ENCODE results near the gene LUZP1.

LUZP1 gene

GRCh38 chr1:23099171-23099536, 69.5 kb downstream of the LUZP1 start:
- no peak for TF ChIP-seq FOXM1 (IDR thresholded peaks at IDR 0.05; ENCODE audit: borderline replicate concordance, low read depth)
- TF ChIP-seq CEBPB (IDR thresholded peaks at IDR 0.05), result no peak
- TF ChIP-seq EP300 (IDR thresholded peaks at IDR 0.05; ENCODE audit: borderline replicate concordance), result no peak
- no peak for TF ChIP-seq ZBTB7A (IDR thresholded peaks at IDR 0.05; ENCODE audit: low read depth)
- no peak for TF ChIP-seq TEAD4 (IDR thresholded peaks at IDR 0.05)
- no peak for TF ChIP-seq YY1 (IDR thresholded peaks at IDR 0.05; ENCODE audit: low read depth)
- no peak for TF ChIP-seq TCF12 (IDR thresholded peaks at IDR 0.05; ENCODE audit: low read depth)
- TF ChIP-seq RAD21 (IDR thresholded peaks at IDR 0.05; ENCODE audit: low read depth), result no peak
- no peak for TF ChIP-seq MAX (IDR thresholded peaks at IDR 0.05)
- no peak for TF ChIP-seq NFIC (IDR thresholded peaks at IDR 0.05)
- TF ChIP-seq TAF1 (IDR thresholded peaks at IDR 0.05; ENCODE audit: low read depth), result no peak
- no peak for TF ChIP-seq REST (IDR thresholded peaks at IDR 0.05; ENCODE audit: low read depth)
- no peak for TF ChIP-seq EGR1 (IDR thresholded peaks at IDR 0.05)
- TF ChIP-seq USF1 (IDR thresholded peaks at IDR 0.05), result no peak
- TF ChIP-seq CREB1 (IDR thresholded peaks at IDR 0.05; ENCODE audit: low read depth), result no peak

- TF ChIP-seq NFIC (IDR thresholded peaks at IDR 0.05) (0 out of 2 replicates have a peak, but pooled peaks have one; percentile 8), RAD21 (IDR thresholded peaks at IDR 0.05; ENCODE audit: low read depth) (peak; percentile 95), TCF12 (IDR thresholded peaks at IDR 0.05; ENCODE audit: low read depth) (no peak)
These were observed 70.0 kb downstream of the LUZP1 start for GRCh38 chr1:23098463-23099170.

- no peak for TF ChIP-seq MAX (IDR thresholded peaks at IDR 0.05)
- no peak for TF ChIP-seq TEAD4 (IDR thresholded peaks at IDR 0.05)
- no peak for TF ChIP-seq RAD21 (IDR thresholded peaks at IDR 0.05; ENCODE audit: low read depth)
- no peak for TF ChIP-seq NFIC (IDR thresholded peaks at IDR 0.05)
- no peak for TF ChIP-seq ZBTB7A (IDR thresholded peaks at IDR 0.05; ENCODE audit: low read depth)
- no peak for TF ChIP-seq CREB1 (IDR thresholded peaks at IDR 0.05; ENCODE audit: low read depth)
- no peak for TF ChIP-seq EP300 (IDR thresholded peaks at IDR 0.05; ENCODE audit: borderline replicate concordance)
- TF ChIP-seq REST (IDR thresholded peaks at IDR 0.05; ENCODE audit: low read depth), result no peak
- TF ChIP-seq CEBPB (IDR thresholded peaks at IDR 0.05), result no peak
- no peak for TF ChIP-seq YY1 (IDR thresholded peaks at IDR 0.05; ENCODE audit: low read depth)
- TF ChIP-seq USF1 (IDR thresholded peaks at IDR 0.05), result no peak
- TF ChIP-seq TAF1 (IDR thresholded peaks at IDR 0.05; ENCODE audit: low read depth), result no peak
- no peak for TF ChIP-seq EGR1 (IDR thresholded peaks at IDR 0.05)
- TF ChIP-seq TCF12 (IDR thresholded peaks at IDR 0.05; ENCODE audit: low read depth), result no peak
- TF ChIP-seq FOXM1 (IDR thresholded peaks at IDR 0.05; ENCODE audit: borderline replicate concordance, low read depth), result no peak
These were observed 71.3 kb downstream of the LUZP1 start for GRCh38 chr1:23097316-23097715.

- TF ChIP-seq CREB1 (IDR thresholded peaks at IDR 0.05; ENCODE audit: low read depth) (no peak), USF1 (IDR thresholded peaks at IDR 0.05) (no peak), TCF12 (IDR thresholded peaks at IDR 0.05; ENCODE audit: low read depth) (no peak), EP300 (IDR thresholded peaks at IDR 0.05; ENCODE audit: borderline replicate concordance) (no peak), NFIC (IDR thresholded peaks at IDR 0.05) (no peak), YY1 (IDR thresholded peaks at IDR 0.05; ENCODE audit: low read depth) (no peak), CEBPB (IDR thresholded peaks at IDR 0.05) (no peak), MAX (IDR thresholded peaks at IDR 0.05) (no peak), TAF1 (IDR thresholded peaks at IDR 0.05; ENCODE audit: low read depth) (no peak), ZBTB7A (IDR thresholded peaks at IDR 0.05; ENCODE audit: low read depth) (no peak), REST (IDR thresholded peaks at IDR 0.05; ENCODE audit: low read depth) (no peak), TEAD4 (IDR thresholded peaks at IDR 0.05) (no peak), RAD21 (IDR thresholded peaks at IDR 0.05; ENCODE audit: low read depth) (no peak), EGR1 (IDR thresholded peaks at IDR 0.05) (no peak), FOXM1 (IDR thresholded peaks at IDR 0.05; ENCODE audit: borderline replicate concordance, low read depth) (no peak)
These were observed 76.2 kb downstream of the LUZP1 start for GRCh38 chr1:23092447-23092846.
